Gastrocnemius medialis (tissue), 4 donors: ENCODE measurements around the gene PRR9. TPM values are rescaled to one million over a fixed set of nuclear protein-coding genes. Genes with fewer than 3 reads are reported as not detected.

ENCODE experiments used
- ATAC-seq, 2 donors: fragments of 150-250 bp; one replicate each; pipeline ENCODE4 v1.9.1; 2016
- DNase-seq, 2 donors: peaks; one replicate each; pipeline ENCODE4 v3.0.0-alpha.2; 2019
- H3K27ac ChIP-seq, 4 donors: fragments of 200-600 bp; sonication (generic); 1 replicate in 1 of 4; 2 replicates in 3 of 4; pipeline ENCODE4 v1.5.1; 2016 to 2018; ENCODE audit warnings: mild to moderate bottlenecking in 2 of 4, moderate library complexity in 1 of 4
- H3K27me3 ChIP-seq, 3 donors: fragments of 200-600 bp; sonication (generic) in 2 of 3; 1 replicate in 1 of 3; 2 replicates in 2 of 3; pipeline versions ENCODE4 v1.5.1 to v1.6.0; 2016 to 2019; ENCODE audit warnings: mild to moderate bottlenecking in 1 of 3, moderate library complexity in 1 of 3
- H3K36me3 ChIP-seq, 2 donors: fragments of 200-600 bp; sonication (generic) in 1 of 2; one replicate each; pipeline ENCODE4 v1.5.1; 2017 to 2018
- H3K4me1 ChIP-seq, 2 donors: fragments of 200-600 bp; sonication (generic) in 1 of 2; one replicate each; pipeline ENCODE4 v1.5.1; 2016 to 2017; ENCODE audit warnings: mild to moderate bottlenecking in 2 of 2
- H3K4me3 ChIP-seq, 4 donors: fragments of 200-600 bp; sonication (generic) in 3 of 4; 1 replicate in 1 of 4; 2 replicates in 3 of 4; pipeline ENCODE4 v1.5.1; 2016 to 2019; ENCODE audit warnings: mild to moderate bottlenecking in 2 of 4
- H3K9me3 ChIP-seq, 3 donors: fragments of 200-600 bp; sonication (generic) in 2 of 3; 1 replicate in 1 of 3; 2 replicates in 2 of 3; pipeline ENCODE4 v1.5.1; 2016 to 2019
- POLR2A ChIP-seq, 2 donors: fragments of 450-650 bp; IDR thresholded peaks; one replicate each; pipeline ENCODE4 v1.6.1; 2017; ENCODE audit warnings: antibody characterized with exemption in 2 of 2, mild to moderate bottlenecking in 2 of 2, moderate library complexity in 2 of 2
- in situ Hi-C, 4 donors: fragments of 200-750 bp; cut with MboI; loops; one replicate each; pipeline versions ENCODE4 v1.15.0 to v1.8.0; 2017; ENCODE audit warnings: low sequenced_read_pairs in 4 of 4
- intact Hi-C: fragments of 100-400 bp; cut with DNase I; formaldehyde crosslinking; loops from one replicate; pipeline ENCODE4 v1.15.1; 2023; ENCODE audit warnings: low total_unique reads
- total RNA-seq, 4 donors: library from RNA; depleted of rRNA; stranded (reverse); fragments of >200 nt; gene quantifications; one replicate each; pipeline versions ENCODE4 v1.1.0 to v1.2.3, GENCODE V29; 2016
- TF ChIP-seq, protein P1 (sequence below), 5 experiments: fragments of 450-650 bp in 3 of 5; fragments of 200-600 bp in 2 of 5; sonication (generic) in 2 of 5; IDR thresholded peaks in 4 of 5; conservative IDR thresholded peaks in 1 of 5; 1 replicate in 4 of 5; 2 replicates in 1 of 5; pipeline ENCODE4 v1.5.1; 2016 to 2019; ENCODE audit warnings: antibody characterized with exemption in 5 of 5, mild to moderate bottlenecking in 3 of 5, moderate library complexity in 3 of 5

PRR9 gene
- total RNA-seq, 4 donors from 2014 or later, result not detected

DNA sequence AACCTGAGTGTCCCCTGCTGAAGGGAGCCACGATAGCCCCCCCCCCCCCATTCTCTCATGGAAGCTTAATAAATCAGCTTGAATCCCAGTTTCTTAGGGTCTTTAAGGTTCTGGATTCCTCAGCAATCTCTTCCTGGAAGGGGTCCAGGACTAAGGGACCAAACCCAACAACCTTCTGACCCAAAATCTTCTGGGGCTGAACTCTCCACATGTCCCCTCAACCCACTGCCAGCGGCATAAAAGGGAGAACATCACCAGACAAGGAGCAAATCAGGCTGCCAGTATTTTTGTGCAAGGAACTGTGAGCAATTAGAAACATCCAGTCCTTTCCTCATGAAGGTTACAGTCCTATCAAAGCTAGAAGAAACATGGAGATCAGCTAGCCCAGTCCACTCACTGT is 29.4 kb downstream of the PRR9 start:
- no peak for DNase-seq
- Histone ChIP-seq H3K27me3 (peaks cover 0 to 3% (median 0%) of the 10 kb centered on the region in 3 donors), H3K4me1 (no peaks in the 10 kb centered on the region), H3K36me3 (no peaks in the 10 kb centered on the region), H3K9me3 (no peaks in the 10 kb centered on the region), H3K4me3 (no peak overlapping the region), H3K27ac (no peak overlapping the region)
- in situ Hi-C loops (no loop called here), intact Hi-C loops (no loop called here)
- no peak for ATAC-seq
- no peak for TF ChIP-seq POLR2A (IDR thresholded peaks at IDR 0.05)
- TF ChIP-seq, protein P1, sequence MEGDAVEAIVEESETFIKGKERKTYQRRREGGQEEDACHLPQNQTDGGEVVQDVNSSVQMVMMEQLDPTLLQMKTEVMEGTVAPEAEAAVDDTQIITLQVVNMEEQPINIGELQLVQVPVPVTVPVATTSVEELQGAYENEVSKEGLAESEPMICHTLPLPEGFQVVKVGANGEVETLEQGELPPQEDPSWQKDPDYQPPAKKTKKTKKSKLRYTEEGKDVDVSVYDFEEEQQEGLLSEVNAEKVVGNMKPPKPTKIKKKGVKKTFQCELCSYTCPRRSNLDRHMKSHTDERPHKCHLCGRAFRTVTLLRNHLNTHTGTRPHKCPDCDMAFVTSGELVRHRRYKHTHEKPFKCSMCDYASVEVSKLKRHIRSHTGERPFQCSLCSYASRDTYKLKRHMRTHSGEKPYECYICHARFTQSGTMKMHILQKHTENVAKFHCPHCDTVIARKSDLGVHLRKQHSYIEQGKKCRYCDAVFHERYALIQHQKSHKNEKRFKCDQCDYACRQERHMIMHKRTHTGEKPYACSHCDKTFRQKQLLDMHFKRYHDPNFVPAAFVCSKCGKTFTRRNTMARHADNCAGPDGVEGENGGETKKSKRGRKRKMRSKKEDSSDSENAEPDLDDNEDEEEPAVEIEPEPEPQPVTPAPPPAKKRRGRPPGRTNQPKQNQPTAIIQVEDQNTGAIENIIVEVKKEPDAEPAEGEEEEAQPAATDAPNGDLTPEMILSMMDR (IDR thresholded peaks at IDR 0.05 in 4 of 5, conservative IDR thresholded peaks at IDR 0.05 in 1 of 5), result no peak

GRCh38 chr1:153248176-153248879 is 30.9 kb downstream of the PRR9 start:
- Histone ChIP-seq H3K4me3 (no peak overlapping the region), H3K36me3 (no peaks in the 10 kb centered on the region), H3K4me1 (no peaks in the 10 kb centered on the region), H3K9me3 (no peaks in the 10 kb centered on the region), H3K27me3 (peaks cover 0 to 3% (median 0%) of the 10 kb centered on the region in 3 donors), H3K27ac (no peak overlapping the region)
- intact Hi-C loops, result no loop called here
- no peak for TF ChIP-seq POLR2A (IDR thresholded peaks at IDR 0.05)
- TF ChIP-seq, protein P1 (IDR thresholded peaks at IDR 0.05 in 4 of 5, conservative IDR thresholded peaks at IDR 0.05 in 1 of 5), result no peak
- DNase-seq, result no peak
- no peak for ATAC-seq
- in situ Hi-C loops, result no loop called here

GRCh38 chr1:153250166-153250565 is 32.8 kb downstream of the PRR9 start:
- H3K27me3 ChIP-seq, result peaks cover 0 to 3% (median 0%) of the 10 kb centered on the region in 3 donors
- no peak for DNase-seq

DNA sequence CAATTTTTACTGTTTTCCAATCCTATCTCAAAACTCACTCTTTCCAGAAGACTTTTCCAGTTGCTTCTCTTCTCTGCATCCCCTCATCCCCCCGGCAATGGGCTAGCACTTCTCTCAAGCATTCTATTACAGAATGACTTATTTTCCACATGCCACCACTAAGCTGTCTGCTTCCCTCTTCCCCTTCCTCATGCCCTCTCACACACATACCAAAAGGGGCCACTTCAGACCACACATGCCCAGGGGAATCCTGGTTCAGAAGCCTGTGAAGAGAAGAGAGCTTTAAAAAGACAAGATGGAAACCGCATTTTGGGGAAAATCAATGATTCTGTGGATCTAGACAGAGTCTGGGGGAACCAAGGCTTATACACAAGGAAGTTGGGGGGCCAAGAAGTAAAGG is 33.7 kb downstream of the PRR9 start:
- H3K27me3 ChIP-seq, result peaks cover 0 to 3% (median 0%) of the 10 kb centered on the region in 3 donors
- TF ChIP-seq, protein P1 (IDR thresholded peaks at IDR 0.05 in 4 of 5, conservative IDR thresholded peaks at IDR 0.05 in 1 of 5), result no peak
- no peak for DNase-seq
- no peak overlapping the region for H3K27ac ChIP-seq
- H3K9me3 ChIP-seq, result no peaks in the 10 kb centered on the region
- no peak for ATAC-seq
- H3K4me3 ChIP-seq, result no peak overlapping the region
- in situ Hi-C loops (no loop called here), intact Hi-C loops (no loop called here)
- H3K4me1 ChIP-seq, result no peaks in the 10 kb centered on the region
- no peaks in the 10 kb centered on the region for H3K36me3 ChIP-seq

More at GRCh38 chr1:153250166-153250565, 32.8 kb downstream of the PRR9 start:
- Histone ChIP-seq H3K27ac (no peak overlapping the region), H3K4me3 (no peak overlapping the region), H3K36me3 (no peaks in the 10 kb centered on the region), H3K4me1 (no peaks in the 10 kb centered on the region), H3K9me3 (no peaks in the 10 kb centered on the region)
- ATAC-seq, result no peak
- in situ Hi-C loops (no loop called here), intact Hi-C loops (no loop called here)
- TF ChIP-seq POLR2A (IDR thresholded peaks at IDR 0.05), result no peak
- TF ChIP-seq, protein P1 (IDR thresholded peaks at IDR 0.05 in 4 of 5, conservative IDR thresholded peaks at IDR 0.05 in 1 of 5), result no peak
